HEK293 (cell line): Measurements from ENCODE around the gene SERPINB6.

Source experiments
- ZFP3 ChIP-seq: fragments of 450-650 bp; formaldehyde crosslinking; IDR thresholded peaks from 2 replicates; pipeline ENCODE4 v1.5.1; 2016; ENCODE audit warnings: low read depth, missing biosample characterization, missing genetic modification characterization
- ZNF473 ChIP-seq: fragments of 450-650 bp; formaldehyde crosslinking; IDR thresholded peaks from 2 replicates; pipeline ENCODE4 v1.5.1; 2017; ENCODE audit warnings: missing biosample characterization, missing genetic modification characterization
- TF ChIP-seq, protein P1 (sequence below): fragments of 450-650 bp; formaldehyde crosslinking; IDR thresholded peaks from 2 replicates; pipeline ENCODE4 v1.5.1; 2016; ENCODE audit warnings: missing biosample characterization, missing genetic modification characterization

DNA sequence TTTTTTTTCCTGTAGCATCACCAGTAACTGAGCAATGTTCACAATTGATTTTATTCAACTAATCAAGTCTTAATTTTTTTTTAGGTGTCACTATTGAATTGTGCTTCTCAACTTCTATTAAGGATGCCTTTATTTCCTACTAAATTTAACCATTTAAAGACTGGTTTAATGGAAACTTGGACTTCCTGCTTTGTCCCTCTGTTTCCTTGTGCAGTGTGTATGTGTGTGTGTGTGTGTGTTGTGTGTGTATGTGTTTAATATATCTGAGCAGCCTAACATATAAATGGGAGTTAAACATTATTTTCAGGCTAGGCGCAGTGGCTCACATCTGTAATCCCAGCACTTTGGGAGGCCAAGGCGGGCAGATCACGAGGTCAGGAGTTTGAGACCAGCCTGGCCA is 1.8 kb downstream of the SERPINB6 start:
- TF ChIP-seq, protein P1, sequence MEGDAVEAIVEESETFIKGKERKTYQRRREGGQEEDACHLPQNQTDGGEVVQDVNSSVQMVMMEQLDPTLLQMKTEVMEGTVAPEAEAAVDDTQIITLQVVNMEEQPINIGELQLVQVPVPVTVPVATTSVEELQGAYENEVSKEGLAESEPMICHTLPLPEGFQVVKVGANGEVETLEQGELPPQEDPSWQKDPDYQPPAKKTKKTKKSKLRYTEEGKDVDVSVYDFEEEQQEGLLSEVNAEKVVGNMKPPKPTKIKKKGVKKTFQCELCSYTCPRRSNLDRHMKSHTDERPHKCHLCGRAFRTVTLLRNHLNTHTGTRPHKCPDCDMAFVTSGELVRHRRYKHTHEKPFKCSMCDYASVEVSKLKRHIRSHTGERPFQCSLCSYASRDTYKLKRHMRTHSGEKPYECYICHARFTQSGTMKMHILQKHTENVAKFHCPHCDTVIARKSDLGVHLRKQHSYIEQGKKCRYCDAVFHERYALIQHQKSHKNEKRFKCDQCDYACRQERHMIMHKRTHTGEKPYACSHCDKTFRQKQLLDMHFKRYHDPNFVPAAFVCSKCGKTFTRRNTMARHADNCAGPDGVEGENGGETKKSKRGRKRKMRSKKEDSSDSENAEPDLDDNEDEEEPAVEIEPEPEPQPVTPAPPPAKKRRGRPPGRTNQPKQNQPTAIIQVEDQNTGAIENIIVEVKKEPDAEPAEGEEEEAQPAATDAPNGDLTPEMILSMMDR, result no peak
- TF ChIP-seq ZNF473, result no peak
- TF ChIP-seq ZFP3 (tag by site-specific recombination), result no peak
